Fibroblast of mammary gland (primary cell): ENCODE measurements around the gene SIGLEC1.

Experiments
- DNase-seq: peaks from one replicate; pipeline ENCODE4 v3.0.0-alpha.2; 2010; ENCODE audit warnings: low read depth
- H3K4me3 ChIP-seq: 2 replicates; pipeline ENCODE4 v1.5.1; 2011; ENCODE audit warnings: low read depth, mild to moderate bottlenecking, low read length, moderate library complexity; ENCODE audit not compliant: control insufficient read depth
- CTCF ChIP-seq: conservative IDR thresholded peaks from 2 replicates; pipeline ENCODE4 v1.5.1; 2011; ENCODE audit warnings: low read depth, low read length, inconsistent platforms; ENCODE audit not compliant: control insufficient read depth, insufficient read depth

SIGLEC1 gene

GRCh38 chr20:3710703-3711483, 1.5 kb downstream of the SIGLEC1 start:
- TF ChIP-seq CTCF: peak; percentile 75
- no peak overlapping the region for H3K4me3 ChIP-seq
- DNase-seq: peak; percentile 41

GRCh38 chr20:3710011-3710466, 2.4 kb downstream of the SIGLEC1 start:
- DNase-seq: no peak
- H3K4me3 ChIP-seq: no peak overlapping the region
- TF ChIP-seq CTCF: no peak

GRCh38 chr20:3707508-3707899, 4.9 kb downstream of the SIGLEC1 start:
- no peak for DNase-seq
- TF ChIP-seq CTCF: no peak
- H3K4me3 ChIP-seq: no peak overlapping the region

- no peak for TF ChIP-seq CTCF
- peak; percentile 30 for DNase-seq
- H3K4me3 ChIP-seq: no peak overlapping the region
These were observed 5.5 kb downstream of the SIGLEC1 start for GRCh38 chr20:3706774-3707507.

- TF ChIP-seq CTCF: no peak
- H3K4me3 ChIP-seq: no peak overlapping the region
These were observed 6.2 kb downstream of the SIGLEC1 start for GRCh38 chr20:3705970-3706739.

GRCh38 chr20:3705491-3705969, 6.9 kb downstream of the SIGLEC1 start:
- DNase-seq: no peak
- TF ChIP-seq CTCF: no peak
- no peak overlapping the region for H3K4me3 ChIP-seq

More at GRCh38 chr20:3705970-3706739, 6.2 kb downstream of the SIGLEC1 start:
- no peak for DNase-seq
